Immature natural killer cell (primary cell): Measurements from ENCODE around the gene CLK2. TPM values are rescaled to one million over a fixed set of nuclear protein-coding genes. Genes with fewer than 3 reads are reported as not detected.
"Not testable (repeated sequence)": the region's sequence is repeated elsewhere in the genome, so short reads cannot be mapped to it uniquely, and the experiment has no call there.

Source experiments
- DNase-seq, 3 donors: peaks; one replicate each; pipeline ENCODE4 v3.0.0; 2022; ENCODE audit warnings: mixed read lengths in 1 of 3
- H3K27ac Mint-ChIP-seq, 6 donors: one replicate each; pipeline ENCODE4 v1.8.0; 2020; ENCODE audit warnings: mixed read lengths in 6 of 6, mild to moderate bottlenecking in 5 of 6, inconsistent platforms in 4 of 6, moderate library complexity in 3 of 6
- H3K27me3 Mint-ChIP-seq, 3 donors: one replicate each; pipeline ENCODE4 v1.8.0; 2020 to 2021; ENCODE audit warnings: low read depth in 3 of 3, mild to moderate bottlenecking in 3 of 3, mixed read lengths in 3 of 3, moderate library complexity in 3 of 3, inconsistent platforms in 1 of 3
- H3K36me3 Mint-ChIP-seq, 3 donors: one replicate each; pipeline ENCODE4 v1.8.0; 2020; ENCODE audit warnings: mixed read lengths in 3 of 3, inconsistent platforms in 2 of 3, mild to moderate bottlenecking in 2 of 3
- H3K4me1 Mint-ChIP-seq, 2 donors: one replicate each; pipeline ENCODE4 v1.8.0; 2020; ENCODE audit warnings: inconsistent platforms in 2 of 2, mild to moderate bottlenecking in 2 of 2, mixed read lengths in 2 of 2, moderate library complexity in 1 of 2
- H3K4me3 Mint-ChIP-seq, 5 donors: one replicate each; pipeline ENCODE4 v1.8.0; 2020; ENCODE audit warnings: mild to moderate bottlenecking in 5 of 5, mixed read lengths in 5 of 5, inconsistent platforms in 3 of 5, moderate library complexity in 3 of 5
- H3K9me3 Mint-ChIP-seq, 6 donors: one replicate each; pipeline ENCODE4 v1.8.0; 2020; ENCODE audit warnings: mild to moderate bottlenecking in 6 of 6, mixed read lengths in 6 of 6, inconsistent platforms in 4 of 6, moderate library complexity in 3 of 6
- polyA plus RNA-seq, 3 donors: library from polyadenylated mRNA; unstranded; fragments of 300-500 nt; fragmentation: Illumina TruSeq; gene quantifications; one replicate each; pipeline ENCODE4 v1.2.3, GENCODE V29; 2021

Gene CLK2
- polyA plus RNA-seq, 3 donors from 2014 or later, result 5.8 to 15.6 (median 6.2) TPM

DNA sequence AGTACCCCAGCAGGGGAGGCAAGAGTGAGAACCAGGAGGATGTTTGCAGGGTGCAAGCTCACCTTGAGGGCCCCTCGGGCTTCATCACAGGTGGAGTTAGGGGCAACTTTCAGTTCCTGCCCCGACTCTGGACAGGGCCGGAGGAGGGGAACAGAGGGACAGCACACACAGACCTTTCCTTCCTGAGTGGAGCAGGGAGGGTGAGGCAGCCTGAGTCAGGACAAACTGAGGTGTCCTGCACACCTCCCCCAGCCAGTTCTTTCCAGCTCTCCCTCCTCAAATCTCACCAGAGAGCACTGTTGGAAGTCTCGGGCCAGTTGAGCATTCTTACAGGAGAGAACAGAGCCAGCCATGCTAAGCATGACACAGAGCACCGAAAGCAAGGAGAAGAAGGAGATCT lies 19.5 kb downstream of the CLK2 start:
- Mint-ChIP-seq H3K27ac (peak overlapping the region in 2 of 6 donors; percentile 30 to 80), H3K36me3 (peaks cover 6 to 17% (median 12%) of the 10 kb centered on the region in 3 donors), H3K4me1 (peaks cover 30 to 33% of the 10 kb centered on the region in 2 donors), H3K4me3 (peak overlapping the region; percentile 57 to 83 (median 78)), H3K27me3 (peaks cover 0 to 2% (median 0%) of the 10 kb centered on the region in 3 donors), H3K9me3 (no peaks in the 10 kb centered on the region)
- DNase-seq, result no peak

DNA sequence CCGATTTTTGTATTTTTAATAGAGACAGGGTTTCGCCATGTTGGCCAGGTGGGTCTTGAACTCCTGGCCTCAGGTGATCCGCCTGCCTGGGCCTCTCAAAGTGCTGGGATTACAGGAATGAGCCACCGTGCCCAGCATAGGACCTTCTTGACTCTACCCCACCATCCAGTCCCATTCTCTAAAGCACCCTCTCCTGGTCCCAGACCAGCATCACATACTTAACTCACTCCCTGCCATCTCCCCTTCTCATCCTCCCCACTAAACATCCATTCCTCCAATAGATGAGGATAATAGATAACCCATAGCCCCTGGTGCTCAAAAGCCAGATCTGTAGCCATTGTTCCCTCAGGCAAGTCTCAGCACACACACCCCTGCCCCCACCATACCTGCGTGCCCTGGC lies 20.1 kb downstream of the CLK2 start:
- no peaks in the 10 kb centered on the region for H3K9me3 Mint-ChIP-seq
- H3K4me1 Mint-ChIP-seq, result peaks cover 30 to 33% of the 10 kb centered on the region in 2 donors
- H3K4me3 Mint-ChIP-seq, result peak overlapping the region; percentile 29 to 78 (median 57)
- H3K27ac Mint-ChIP-seq, result peak overlapping the region in 1 of 6 donors; percentile 23
- H3K27me3 Mint-ChIP-seq, result peaks cover 0 to 2% (median 0%) of the 10 kb centered on the region in 3 donors
- DNase-seq, result no peak
- H3K36me3 Mint-ChIP-seq, result peaks cover 6 to 11% (median 8%) of the 10 kb centered on the region in 3 donors

DNA sequence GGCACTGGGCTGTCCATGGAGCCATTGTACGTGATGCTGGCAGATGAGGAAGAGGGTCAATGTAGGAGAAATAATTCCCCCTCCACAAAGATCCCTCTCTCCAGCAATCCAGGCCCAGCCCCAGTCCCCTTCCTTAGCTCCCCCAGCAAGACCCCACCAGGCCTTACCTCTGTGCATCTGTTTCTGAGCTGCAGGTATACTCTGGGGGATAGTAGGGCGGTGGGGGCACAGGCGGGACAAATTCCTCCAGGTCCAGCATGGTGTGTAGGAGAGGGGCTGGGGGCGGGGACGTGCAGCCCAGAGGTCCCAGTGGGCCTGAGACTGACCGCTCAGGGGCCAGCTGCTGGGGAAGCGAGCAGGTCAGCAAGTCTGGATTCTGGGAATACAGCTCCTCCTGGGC lies 21.7 kb downstream of the CLK2 start:
- Mint-ChIP-seq H3K36me3 (peaks cover 0 to 3% (median 0%) of the 10 kb centered on the region in 3 donors), H3K4me3 (no peak overlapping the region), H3K9me3 (no peaks in the 10 kb centered on the region), H3K27ac (no peak overlapping the region), H3K4me1 (peaks cover 26 to 30% of the 10 kb centered on the region in 2 donors), H3K27me3 (peaks cover 1 to 2% (median 2%) of the 10 kb centered on the region in 3 donors)
- no peak for DNase-seq

- Mint-ChIP-seq H3K4me3 (peak overlapping the region; percentile 26 to 74 (median 58)), H3K9me3 (no peaks in the 10 kb centered on the region), H3K27ac (peak overlapping the region in 3 of 6 donors; percentile 19 to 81 (median 24)), H3K36me3 (no peaks in the 10 kb centered on the region), H3K27me3 (peaks cover 2 to 6% (median 6%) of the 10 kb centered on the region in 3 donors), H3K4me1 (peaks cover 22 to 25% of the 10 kb centered on the region in 2 donors)
- DNase-seq, result peak; percentile 92 to 94 (median 93)
Observed at GRCh38 chr1:155250633-155251449, 22.5 kb downstream of the CLK2 start.

DNA sequence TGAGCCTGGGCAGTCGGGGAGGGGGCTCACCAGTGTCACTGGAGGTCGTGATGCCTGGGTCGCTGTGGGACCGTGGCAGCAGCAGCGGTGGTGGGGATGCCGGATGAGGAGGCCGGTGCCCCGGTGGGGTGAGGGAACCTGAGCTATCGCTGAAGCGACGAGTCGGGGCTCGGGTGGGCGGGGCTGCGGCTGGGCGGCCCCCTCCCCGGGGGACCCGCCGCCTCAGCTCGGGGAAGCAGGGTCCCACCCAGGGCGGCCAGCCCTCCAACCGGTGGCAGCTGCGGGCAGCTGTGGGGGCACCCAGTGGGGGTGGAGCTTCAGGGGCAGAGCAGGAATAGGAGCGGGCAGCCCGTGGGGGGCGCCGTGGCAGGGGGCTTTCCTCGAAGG lies 23.1 kb downstream of the CLK2 start:
- peaks cover 5 to 12% (median 9%) of the 10 kb centered on the region in 3 donors for H3K27me3 Mint-ChIP-seq
- peak overlapping the region in 1 of 6 donors; percentile 9 for H3K27ac Mint-ChIP-seq
- peaks cover 20 to 21% of the 10 kb centered on the region in 2 donors for H3K4me1 Mint-ChIP-seq
- H3K9me3 Mint-ChIP-seq, result no peaks in the 10 kb centered on the region
- peak overlapping the region; percentile 51 to 74 (median 68) for H3K4me3 Mint-ChIP-seq
- no peaks in the 10 kb centered on the region for H3K36me3 Mint-ChIP-seq
- DNase-seq, result no peak

DNA sequence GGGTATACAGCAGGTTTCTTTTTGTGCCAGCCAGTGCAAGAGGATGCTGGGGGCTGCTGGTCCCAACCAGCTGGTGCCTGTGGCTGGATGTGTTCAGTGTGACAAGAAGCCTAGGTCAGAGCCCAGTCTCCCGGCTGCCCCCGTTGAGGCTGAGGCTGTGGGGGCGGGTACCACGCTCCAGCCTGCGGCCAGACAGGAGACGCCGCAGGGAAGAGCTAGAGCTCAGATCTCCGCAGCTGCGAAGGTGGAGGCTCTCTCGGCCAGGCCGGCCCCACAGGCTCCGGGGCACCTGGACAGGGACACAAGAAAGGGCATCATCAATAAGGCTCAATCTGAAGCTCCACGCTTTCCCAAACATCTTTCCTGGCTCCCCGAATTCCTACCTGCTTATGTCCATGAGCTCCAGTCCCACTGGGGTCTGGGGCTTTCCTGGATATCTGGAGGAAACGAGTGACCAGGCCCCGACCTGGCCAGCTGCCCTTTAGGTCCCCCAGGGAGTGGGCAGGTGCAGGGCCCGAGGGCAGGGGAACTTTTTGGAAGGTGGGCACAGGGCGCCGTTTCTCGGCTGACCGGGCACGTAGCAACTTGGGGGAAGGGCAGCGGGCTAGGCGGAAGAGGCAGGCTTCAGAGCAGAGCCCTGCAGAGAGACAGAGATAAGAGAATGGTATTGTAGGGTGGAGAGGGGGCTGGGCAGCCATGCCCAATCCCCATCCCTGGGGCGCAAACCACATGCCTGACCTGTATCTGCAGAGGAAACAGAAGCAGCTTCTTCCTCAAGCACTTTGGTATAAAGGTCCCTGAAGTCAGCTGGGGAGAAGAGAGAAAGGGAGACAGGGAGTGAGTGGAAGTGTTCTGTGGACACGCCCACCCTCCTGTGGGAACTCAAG lies 25.4 kb downstream of the CLK2 start:
- Mint-ChIP-seq H3K4me1 (peaks cover 22 to 28% of the 10 kb centered on the region in 2 donors), H3K27ac (no peak overlapping the region), H3K36me3 (peaks cover 0 to 4% (median 4%) of the 10 kb centered on the region in 3 donors), H3K27me3 (peaks cover 14 to 27% (median 19%) of the 10 kb centered on the region in 3 donors), H3K9me3 (peaks cover 0 to 6% (median 2%) of the 10 kb centered on the region in 6 donors), H3K4me3 (no peak overlapping the region)
- DNase-seq, result no peak

GRCh38 chr1:155246796-155247195 lies 26.5 kb downstream of the CLK2 start:
- H3K27ac Mint-ChIP-seq, result peak overlapping the region in 2 of 6 donors; percentile 76 to 99
- H3K4me3 Mint-ChIP-seq, H3K9me3 Mint-ChIP-seq, H3K36me3 Mint-ChIP-seq, DNase-seq: not testable (repeated sequence)
- H3K4me1 Mint-ChIP-seq, result peaks cover 25 to 31% of the 10 kb centered on the region in 2 donors
- peaks cover 14 to 27% (median 19%) of the 10 kb centered on the region in 3 donors for H3K27me3 Mint-ChIP-seq

DNA sequence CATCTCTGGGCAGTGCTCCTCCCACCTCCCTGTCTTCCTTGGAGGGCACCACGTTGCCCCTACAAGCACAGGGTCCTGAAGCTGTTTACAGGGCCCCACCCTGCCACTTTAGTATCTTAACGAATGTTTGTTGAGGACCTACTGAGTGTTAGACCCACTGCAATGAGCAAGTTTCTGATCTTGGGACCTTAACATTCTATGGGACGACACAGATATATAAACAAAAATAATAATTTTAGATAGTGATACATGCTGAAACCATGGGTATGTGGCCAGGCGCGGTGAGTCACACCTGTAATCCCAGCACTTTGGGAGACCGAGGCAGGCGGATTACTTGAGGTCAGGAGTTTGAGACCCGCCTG lies 28.2 kb downstream of the CLK2 start:
- Mint-ChIP-seq H3K36me3 (peaks cover 0 to 4% (median 4%) of the 10 kb centered on the region in 3 donors), H3K9me3 (peaks cover 0 to 6% (median 2%) of the 10 kb centered on the region in 6 donors), H3K4me3 (peak overlapping the region; percentile 84 to 93 (median 88)), H3K27ac (peak overlapping the region; percentile 93 to 99 (median 97)), H3K4me1 (peaks cover 37 to 41% of the 10 kb centered on the region in 2 donors), H3K27me3 (peaks cover 14 to 27% (median 19%) of the 10 kb centered on the region in 3 donors)
- no peak for DNase-seq

DNA sequence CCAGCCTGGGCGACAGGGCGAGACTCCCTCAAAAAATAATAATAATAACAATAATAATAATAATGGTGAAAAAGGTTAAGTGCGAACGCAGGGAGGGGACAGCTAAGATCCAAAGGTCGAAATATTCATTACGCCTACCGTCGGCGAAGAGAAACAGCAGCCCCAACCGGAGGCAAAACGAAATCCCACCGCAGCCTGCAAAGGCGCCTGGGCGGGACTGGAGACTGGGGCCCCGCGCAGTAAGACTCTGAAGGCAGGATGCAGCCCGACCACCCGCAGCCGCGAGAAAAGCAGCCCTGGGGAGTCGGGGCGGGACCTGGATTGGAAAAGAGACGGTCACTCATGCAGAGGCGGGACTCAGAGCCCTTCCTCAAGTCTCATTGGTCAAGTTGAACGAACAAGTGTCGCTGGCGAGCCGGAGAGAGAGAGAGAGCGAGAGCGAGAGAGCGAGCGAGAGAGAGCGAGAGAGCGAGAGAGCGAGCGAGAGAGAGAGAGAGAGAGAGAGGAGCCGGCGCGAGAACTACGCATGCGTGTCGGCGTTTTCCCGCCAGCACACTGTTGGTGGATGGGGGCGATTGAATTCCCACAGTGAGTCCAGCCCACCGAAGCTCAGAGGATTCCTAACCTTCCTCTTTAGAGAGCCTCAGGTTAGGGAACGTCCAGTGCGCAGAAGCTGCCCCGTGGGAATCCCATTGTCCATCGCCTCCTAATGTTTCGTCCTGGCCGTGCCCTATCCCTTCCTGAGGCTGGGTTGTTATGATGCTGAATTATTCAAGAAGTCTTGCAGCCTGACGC lies 28.7 kb downstream of the CLK2 start:
- H3K36me3 Mint-ChIP-seq, result peaks cover 0 to 4% (median 4%) of the 10 kb centered on the region in 3 donors
- DNase-seq, result peak; percentile 97 to 99 (median 98)
- peaks cover 0 to 6% (median 2%) of the 10 kb centered on the region in 6 donors for H3K9me3 Mint-ChIP-seq
- peaks cover 14 to 27% (median 19%) of the 10 kb centered on the region in 3 donors for H3K27me3 Mint-ChIP-seq
- H3K4me1 Mint-ChIP-seq, result peaks cover 39 to 45% of the 10 kb centered on the region in 2 donors
- peak overlapping the region; percentile 93 to 99 (median 97) for H3K27ac Mint-ChIP-seq
- peak overlapping the region; percentile 84 to 93 (median 88) for H3K4me3 Mint-ChIP-seq

GRCh38 chr1:155242805-155243358 lies 30.4 kb downstream of the CLK2 start:
- DNase-seq, result no peak
- H3K27ac Mint-ChIP-seq, result peak overlapping the region in 5 of 6 donors; percentile 12 to 99 (median 73)
- H3K9me3 Mint-ChIP-seq, result peaks cover 0 to 6% (median 2%) of the 10 kb centered on the region in 6 donors
- H3K36me3 Mint-ChIP-seq, result peaks cover 0 to 10% (median 4%) of the 10 kb centered on the region in 3 donors
- peak overlapping the region; percentile 52 to 86 (median 66) for H3K4me3 Mint-ChIP-seq
- peaks cover 41 to 45% of the 10 kb centered on the region in 2 donors for H3K4me1 Mint-ChIP-seq
- H3K27me3 Mint-ChIP-seq, result peaks cover 12 to 27% (median 19%) of the 10 kb centered on the region in 3 donors

DNA sequence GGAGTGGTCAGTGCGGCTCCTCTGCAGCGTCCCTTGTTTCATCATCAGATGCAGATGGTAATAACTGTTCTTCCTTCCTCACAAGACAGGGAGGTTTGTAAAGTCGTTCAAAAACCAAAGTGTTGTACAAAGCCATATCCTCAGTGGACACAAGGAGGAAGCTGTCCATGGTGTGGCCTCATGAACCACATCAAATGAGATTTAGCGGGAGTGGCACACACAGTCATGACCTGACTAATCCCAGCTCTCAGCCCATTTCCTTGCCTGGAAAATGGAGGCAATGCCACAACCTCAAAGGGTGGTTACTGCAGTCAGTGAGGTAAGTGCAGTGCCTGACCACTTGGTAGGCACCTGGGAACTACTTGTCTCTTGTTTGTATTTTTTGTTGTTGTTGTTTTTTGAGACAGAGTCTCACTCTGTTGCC lies 31.5 kb downstream of the CLK2 start:
- H3K4me3 Mint-ChIP-seq, result peak overlapping the region in 3 of 5 donors; percentile 38 to 91 (median 86)
- peaks cover 12 to 27% (median 19%) of the 10 kb centered on the region in 3 donors for H3K27me3 Mint-ChIP-seq
- H3K36me3 Mint-ChIP-seq, result peaks cover under 1 to 16% (median 5%) of the 10 kb centered on the region in 3 donors
- H3K4me1 Mint-ChIP-seq, result peaks cover 41 to 45% of the 10 kb centered on the region in 2 donors
- peaks cover 0 to 6% (median 2%) of the 10 kb centered on the region in 6 donors for H3K9me3 Mint-ChIP-seq
- peak overlapping the region; percentile 60 to 96 (median 87) for H3K27ac Mint-ChIP-seq
- no peak for DNase-seq

GRCh38 chr1:155241069-155241679 lies 32.1 kb downstream of the CLK2 start:
- peaks cover 12 to 26% (median 16%) of the 10 kb centered on the region in 3 donors for H3K27me3 Mint-ChIP-seq
- H3K9me3 Mint-ChIP-seq, result peaks cover 0 to 6% (median 2%) of the 10 kb centered on the region in 6 donors

More at GRCh38 chr1:155241069-155241679, 32.1 kb downstream of the CLK2 start:
- peak overlapping the region; percentile 86 to 94 (median 91) for H3K4me3 Mint-ChIP-seq
- peak overlapping the region; percentile 75 to 96 (median 90) for H3K27ac Mint-ChIP-seq
- H3K4me1 Mint-ChIP-seq, result peaks cover 41 to 45% of the 10 kb centered on the region in 2 donors
- H3K36me3 Mint-ChIP-seq, result peaks cover 4 to 22% (median 11%) of the 10 kb centered on the region in 3 donors
- peak; percentile 70 to 74 (median 72) for DNase-seq
